PC-3 (cell line): Measurements from ENCODE around the gene TNFRSF12A. TPM values are rescaled to one million over a fixed set of nuclear protein-coding genes. Genes with fewer than 3 reads are reported as not detected.

Experiments used
- ATAC-seq: fragments of 200-7000 bp; cut with Tn5 transposase; 2 replicates; pipeline ENCODE4 v1.9.1; 2020; ENCODE audit warnings: mild to moderate bottlenecking, moderate library complexity
- BruUV-seq: library from RNA; stranded (reverse); fragments of 400-500 nt; replicated peaks from 2 replicates; lab custom pipeline; 2021; lab: Mats Ljungman, UMichigan
- CTCF ChIA-PET: fragments of 300-600 bp; sonication (Branson Sonifier 250); formaldehyde crosslinking; loops from one replicate; lab custom pipeline; 2022; ENCODE audit warnings: antibody characterized with exemption; lab: Charles Lee
- POLR2A ChIA-PET: fragments of 300-600 bp; sonication (Branson Sonifier 250); formaldehyde crosslinking; loops from one replicate; lab custom pipeline; 2022; ENCODE audit warnings: antibody characterized with exemption; ENCODE audit not compliant: unreplicated experiment; lab: Charles Lee
- DNase-seq: peaks from one replicate; pipeline ENCODE4 v3.0.0-alpha.2; 2015
- H2AFZ ChIP-seq: fragments of 300-600 bp; sonication (generic); 2 replicates; pipeline ENCODE4 v1.6.0; 2016; ENCODE audit warnings: antibody characterized with exemption, low read length
- H3F3A ChIP-seq: fragments of 300-600 bp; sonication (generic); one replicate; pipeline ENCODE4 v1.6.0; 2017; ENCODE audit warnings: antibody characterized with exemption, low read length, control low read depth, mild to moderate bottlenecking; ENCODE audit not compliant: unreplicated experiment
- H3K27ac ChIP-seq: fragments of 300-600 bp; sonication (generic); 2 replicates; pipeline ENCODE4 v1.5.1; 2016; ENCODE audit warnings: mild to moderate bottlenecking, low read length
- H3K27me3 ChIP-seq: fragments of 300-600 bp; sonication (generic); 2 replicates; pipeline ENCODE4 v1.6.1; 2016; ENCODE audit warnings: low read length, mixed read lengths
- H3K36me3 ChIP-seq: fragments of 300-600 bp; sonication (generic); 2 replicates; pipeline ENCODE4 v1.6.1; 2016; ENCODE audit warnings: low read depth, mixed run types, low read length, mixed read lengths
- H3K4me1 ChIP-seq: fragments of 300-600 bp; sonication (generic); 2 replicates; pipeline ENCODE4 v1.5.1; 2016; ENCODE audit warnings: low read length; ENCODE audit not compliant: insufficient read depth
- H3K4me2 ChIP-seq: fragments of 300-600 bp; sonication (generic); 2 replicates; pipeline ENCODE4 v1.6.0; 2016; ENCODE audit warnings: low read length
- H3K4me3 ChIP-seq: fragments of 300-600 bp; sonication (generic); 2 replicates; pipeline ENCODE4 v1.5.1; 2016; ENCODE audit warnings: mild to moderate bottlenecking, low read length, mixed read lengths
- H3K79me2 ChIP-seq: fragments of 300-600 bp; sonication (generic); 2 replicates; pipeline ENCODE4 v1.6.1; 2017; ENCODE audit warnings: low read length, mixed read lengths
- H3K9ac ChIP-seq: fragments of 300-600 bp; sonication (generic); 2 replicates; pipeline ENCODE4 v1.6.0; 2016; ENCODE audit warnings: mild to moderate bottlenecking, low read length
- H3K9me2 ChIP-seq: fragments of 300-600 bp; sonication (generic); replicated peaks from 2 replicates; pipeline ENCODE4 v1.6.1; 2016; ENCODE audit warnings: mixed run types, low read length, mixed read lengths
- H3K9me3 ChIP-seq: fragments of 300-600 bp; sonication (generic); 2 replicates; pipeline ENCODE4 v1.6.1; 2016; ENCODE audit warnings: low read length, mixed read lengths
- H4K20me1 ChIP-seq: fragments of 300-600 bp; sonication (generic); 2 replicates; pipeline ENCODE4 v1.6.1; 2016; ENCODE audit warnings: low read length, mixed read lengths
- EZH2 ChIP-seq: fragments of 300-600 bp; sonication (generic); IDR thresholded peaks from one replicate; pipeline ENCODE4 v1.6.1; 2017; ENCODE audit warnings: antibody characterized with exemption, mild to moderate bottlenecking, low read length; ENCODE audit not compliant: unreplicated experiment
- EZH2phosphoT487 ChIP-seq: fragments of 300-600 bp; sonication (generic); IDR thresholded peaks from 2 replicates; pipeline ENCODE4 v1.6.1; 2018; ENCODE audit warnings: mild to moderate bottlenecking, antibody characterized with exemption, low read length, borderline replicate concordance
- intact Hi-C: fragments of 100-400 bp; cut with micrococcal nuclease; formaldehyde crosslinking; loops from 2 replicates; pipeline ENCODE4 v1.9.0; 2023
- total RNA-seq: library from RNA; depleted of rRNA; stranded (reverse); fragments of >200 nt; gene quantifications from 2 replicates; pipeline ENCODE4 v1.2.3, GENCODE V29; 2014
- TF ChIP-seq, protein P1 (sequence below): fragments of 300-600 bp; sonication (generic); conservative IDR thresholded peaks from 2 replicates; pipeline ENCODE4 v1.5.1; 2017; ENCODE audit warnings: antibody characterized with exemption, low read depth, mild to moderate bottlenecking, low read length

TNFRSF12A gene
- total RNA-seq, 1 experiment from 2014 or later, result 713 TPM

- Histone ChIP-seq H3K27ac (no peak within 1 kb of the TSS), H3K9me2 (no peaks in the 10 kb centered on the region), H3K9ac (peak within 1 kb of the TSS; percentile 38), H4K20me1 (no peaks in the 10 kb centered on the region), H3K27me3 (no peaks in the 10 kb centered on the region), H3K9me3 (no peaks in the 10 kb centered on the region), H3F3A (no peaks in the 10 kb centered on the region), H3K36me3 (no peaks in the 10 kb centered on the region), H3K4me1 (peaks cover 7% of the 10 kb centered on the region; the same call in 1 of the 2 replicates), H2AFZ (peak within 1 kb of the TSS; percentile 57; the same call in 1 of the 2 replicates), H3K4me2 (peak within 1 kb of the TSS; percentile 91), H3K79me2 (no peaks in the 10 kb centered on the region), H3K4me3 (peak within 1 kb of the TSS; percentile 75)
- no TSS peak for BruUV-seq
- TF ChIP-seq, protein P1, sequence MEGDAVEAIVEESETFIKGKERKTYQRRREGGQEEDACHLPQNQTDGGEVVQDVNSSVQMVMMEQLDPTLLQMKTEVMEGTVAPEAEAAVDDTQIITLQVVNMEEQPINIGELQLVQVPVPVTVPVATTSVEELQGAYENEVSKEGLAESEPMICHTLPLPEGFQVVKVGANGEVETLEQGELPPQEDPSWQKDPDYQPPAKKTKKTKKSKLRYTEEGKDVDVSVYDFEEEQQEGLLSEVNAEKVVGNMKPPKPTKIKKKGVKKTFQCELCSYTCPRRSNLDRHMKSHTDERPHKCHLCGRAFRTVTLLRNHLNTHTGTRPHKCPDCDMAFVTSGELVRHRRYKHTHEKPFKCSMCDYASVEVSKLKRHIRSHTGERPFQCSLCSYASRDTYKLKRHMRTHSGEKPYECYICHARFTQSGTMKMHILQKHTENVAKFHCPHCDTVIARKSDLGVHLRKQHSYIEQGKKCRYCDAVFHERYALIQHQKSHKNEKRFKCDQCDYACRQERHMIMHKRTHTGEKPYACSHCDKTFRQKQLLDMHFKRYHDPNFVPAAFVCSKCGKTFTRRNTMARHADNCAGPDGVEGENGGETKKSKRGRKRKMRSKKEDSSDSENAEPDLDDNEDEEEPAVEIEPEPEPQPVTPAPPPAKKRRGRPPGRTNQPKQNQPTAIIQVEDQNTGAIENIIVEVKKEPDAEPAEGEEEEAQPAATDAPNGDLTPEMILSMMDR, result no peak
- TF ChIP-seq EZH2, result no peak
- no peak for TF ChIP-seq EZH2phosphoT487
- DNase-seq, result peak; percentile 21
- peak; percentile 45; the same call in 1 of the 2 replicates for ATAC-seq
- ChIA-PET POLR2A (no interaction called here), CTCF (no interaction called here)
- intact Hi-C loops, result no loop called here
These were observed 16.7 kb downstream of the TNFRSF12A start, which contains the start of gene BICDL2 for GRCh38 chr16:3036726-3037315. Gene BICDL2 (minus strand): TSS chr16:3036944. CDS start chr16:3035496, 1,448 bp downstream.

DNA sequence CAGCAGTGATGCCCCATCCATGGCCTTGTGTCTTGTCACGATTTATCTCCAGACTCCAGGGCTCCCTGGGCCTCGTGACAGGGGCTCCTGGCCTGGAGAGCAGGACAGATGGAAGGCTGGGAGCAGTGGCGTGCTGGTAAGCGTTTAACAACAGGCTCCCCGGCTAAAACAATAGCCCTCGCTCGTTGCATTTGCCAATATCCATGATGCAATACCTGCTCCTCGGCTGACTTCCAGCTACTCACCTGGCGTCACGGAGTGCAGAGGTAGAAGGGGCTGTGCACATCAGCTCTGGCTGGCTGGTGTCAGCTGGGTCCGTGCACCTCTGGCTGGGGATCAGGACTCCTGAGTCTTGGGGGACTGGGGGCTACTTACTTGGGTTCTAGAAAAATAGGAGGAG is 18.1 kb downstream of the TNFRSF12A start:
- Histone ChIP-seq H3K4me3 (no peak overlapping the region), H3K9ac (no peak overlapping the region), H3K79me2 (no peaks in the 10 kb centered on the region), H3F3A (no peaks in the 10 kb centered on the region), H3K27me3 (no peaks in the 10 kb centered on the region), H2AFZ (no peak overlapping the region), H3K9me2 (no peaks in the 10 kb centered on the region), H3K36me3 (no peaks in the 10 kb centered on the region), H3K4me1 (no peaks in the 10 kb centered on the region), H3K9me3 (no peaks in the 10 kb centered on the region), H3K27ac (no peak overlapping the region), H4K20me1 (no peaks in the 10 kb centered on the region), H3K4me2 (no peak overlapping the region)
- intact Hi-C loops, result no loop called here
- no peak for DNase-seq
- no TSS peak for BruUV-seq
- ChIA-PET CTCF (no interaction called here), POLR2A (no interaction called here)
- no peak for ATAC-seq
- TF ChIP-seq EZH2phosphoT487 (no peak), EZH2 (no peak)
- TF ChIP-seq, protein P1, result no peak

- no TSS peak for BruUV-seq
- no peak for ATAC-seq
- intact Hi-C loops, result no loop called here
- Histone ChIP-seq H3K79me2 (no peaks in the 10 kb centered on the region), H4K20me1 (no peaks in the 10 kb centered on the region), H3K9ac (no peak overlapping the region), H3K4me3 (no peak overlapping the region), H3K36me3 (no peaks in the 10 kb centered on the region), H3F3A (no peaks in the 10 kb centered on the region), H3K27me3 (no peaks in the 10 kb centered on the region), H3K9me3 (no peaks in the 10 kb centered on the region), H3K4me1 (no peaks in the 10 kb centered on the region), H3K9me2 (no peaks in the 10 kb centered on the region), H3K4me2 (no peak overlapping the region), H2AFZ (no peak overlapping the region), H3K27ac (no peak overlapping the region)
- TF ChIP-seq EZH2, result no peak
- no peak for TF ChIP-seq EZH2phosphoT487
- POLR2A ChIA-PET, result no interaction called here
- DNase-seq, result no peak
- CTCF ChIA-PET, result no interaction called here
These were observed 18.7 kb downstream of the TNFRSF12A start for GRCh38 chr16:3038896-3039295.
